Measurements from ENCODE around the gene KIFC3.

KIFC3 gene

GRCh38 chr16:57826706-57827625 is 24.7 kb upstream of the KIFC3 start:
- no peaks in the 10 kb centered on the region for H3K79me2 ChIP-seq (ENCODE audit: low read length)
- H3K9me3 ChIP-seq (ENCODE audit: insufficient read depth, low read length), result no peaks in the 10 kb centered on the region
- peaks cover 31% of the 10 kb centered on the region for H3K27me3 ChIP-seq (ENCODE audit: low read depth, low read length)
- no peaks in the 10 kb centered on the region for H4K20me1 ChIP-seq (ENCODE audit: insufficient read depth, low read length)
- no peaks in the 10 kb centered on the region for H3K4me1 ChIP-seq (ENCODE audit: low read length)
- TF ChIP-seq CTCF (IDR thresholded peaks at IDR 0.05; ENCODE audit: low read depth, low read length), result no peak
- no peak for TF ChIP-seq EZH2phosphoT487 (IDR thresholded peaks at IDR 0.05; ENCODE audit: low read depth)
- no peak overlapping the region for H2AFZ ChIP-seq (ENCODE audit: low read depth, low read length)
- no peak overlapping the region for H3K9ac ChIP-seq (ENCODE audit: low read length)
- no peak overlapping the region for H3K27ac ChIP-seq (ENCODE audit: low read length)
- H3K4me3 ChIP-seq (ENCODE audit: low read length), result no peak overlapping the region
- no peak overlapping the region for H3K4me2 ChIP-seq (ENCODE audit: low read length)
- no peaks in the 10 kb centered on the region for H3K36me3 ChIP-seq (replicated peaks; ENCODE audit: low read depth, low read length)

GRCh38 chr16:57826052-57826451 is 23.8 kb upstream of the KIFC3 start:
- no peak overlapping the region for H3K9ac ChIP-seq (ENCODE audit: low read length)
- peaks cover 36% of the 10 kb centered on the region for H3K27me3 ChIP-seq (ENCODE audit: low read depth, low read length)
- H3K9me3 ChIP-seq (ENCODE audit: insufficient read depth, low read length), result no peaks in the 10 kb centered on the region
- H3K27ac ChIP-seq (ENCODE audit: low read length), result no peak overlapping the region
- no peak overlapping the region for H3K4me2 ChIP-seq (ENCODE audit: low read length)
- no peaks in the 10 kb centered on the region for H3K36me3 ChIP-seq (replicated peaks; ENCODE audit: low read depth, low read length)
- no peak overlapping the region for H2AFZ ChIP-seq (ENCODE audit: low read depth, low read length)
- TF ChIP-seq CTCF (IDR thresholded peaks at IDR 0.05; ENCODE audit: low read depth, low read length) (no peak), EZH2phosphoT487 (IDR thresholded peaks at IDR 0.05; ENCODE audit: low read depth) (no peak)
- no peak overlapping the region for H3K4me3 ChIP-seq (ENCODE audit: low read length)
- H3K4me1 ChIP-seq (ENCODE audit: low read length), result no peaks in the 10 kb centered on the region
- H3K79me2 ChIP-seq (ENCODE audit: low read length), result no peaks in the 10 kb centered on the region
- no peaks in the 10 kb centered on the region for H4K20me1 ChIP-seq (ENCODE audit: insufficient read depth, low read length)

- Histone ChIP-seq H3K4me3 (ENCODE audit: low read length) (no peak overlapping the region), H2AFZ (ENCODE audit: low read depth, low read length) (no peak overlapping the region), H3K9ac (ENCODE audit: low read length) (no peak overlapping the region), H3K27ac (ENCODE audit: low read length) (no peak overlapping the region), H3K4me1 (ENCODE audit: low read length) (no peaks in the 10 kb centered on the region), H3K79me2 (ENCODE audit: low read length) (no peaks in the 10 kb centered on the region), H3K9me3 (ENCODE audit: insufficient read depth, low read length) (no peaks in the 10 kb centered on the region), H3K36me3 (replicated peaks; ENCODE audit: low read depth, low read length) (no peaks in the 10 kb centered on the region), H3K27me3 (ENCODE audit: low read depth, low read length) (peaks cover 33% of the 10 kb centered on the region), H3K4me2 (ENCODE audit: low read length) (no peak overlapping the region), H4K20me1 (ENCODE audit: insufficient read depth, low read length) (no peaks in the 10 kb centered on the region)
- TF ChIP-seq EZH2phosphoT487 (IDR thresholded peaks at IDR 0.05; ENCODE audit: low read depth) (no peak), CTCF (IDR thresholded peaks at IDR 0.05; ENCODE audit: low read depth, low read length) (no peak)
These were observed 23.2 kb upstream of the KIFC3 start for GRCh38 chr16:57825298-57826044.

GRCh38 chr16:57824888-57825287 is 22.6 kb upstream of the KIFC3 start:
- Histone ChIP-seq H3K9ac (ENCODE audit: low read length) (no peak overlapping the region), H3K27ac (ENCODE audit: low read length) (no peak overlapping the region), H3K9me3 (ENCODE audit: insufficient read depth, low read length) (no peaks in the 10 kb centered on the region), H3K4me3 (ENCODE audit: low read length) (no peak overlapping the region), H3K27me3 (ENCODE audit: low read depth, low read length) (peaks cover 33% of the 10 kb centered on the region), H3K4me2 (ENCODE audit: low read length) (no peak overlapping the region), H2AFZ (ENCODE audit: low read depth, low read length) (no peak overlapping the region), H3K36me3 (replicated peaks; ENCODE audit: low read depth, low read length) (no peaks in the 10 kb centered on the region), H3K4me1 (ENCODE audit: low read length) (no peaks in the 10 kb centered on the region), H4K20me1 (ENCODE audit: insufficient read depth, low read length) (no peaks in the 10 kb centered on the region), H3K79me2 (ENCODE audit: low read length) (no peaks in the 10 kb centered on the region)
- no peak for TF ChIP-seq EZH2phosphoT487 (IDR thresholded peaks at IDR 0.05; ENCODE audit: low read depth)
- TF ChIP-seq CTCF (IDR thresholded peaks at IDR 0.05; ENCODE audit: low read depth, low read length), result no peak

All from OCI-LY3 (cell line).